Activated naive CD4-positive, alpha-beta T cell treated with anti-CD3 and anti-CD28 coated beads, Interleukin-2, amount 50 U/mL, for 24 hours (primary cell): Measurements from ENCODE around the gene MATN1.
A peak's percentile ranks its signal among the peaks of the same experiment; 100 is the strongest.

Source experiments
- H3K27ac Mint-ChIP-seq: one replicate; pipeline ENCODE4 v1.8.0; 2021; ENCODE audit warnings: mild to moderate bottlenecking, mixed read lengths
- H3K27me3 Mint-ChIP-seq: one replicate; pipeline ENCODE4 v1.8.0; 2021; ENCODE audit warnings: mixed read lengths
- H3K36me3 Mint-ChIP-seq: one replicate; pipeline ENCODE4 v1.8.0; 2021; ENCODE audit warnings: mixed read lengths
- H3K4me1 Mint-ChIP-seq: one replicate; pipeline ENCODE4 v1.8.0; 2021; ENCODE audit warnings: mixed read lengths
- H3K4me3 Mint-ChIP-seq: one replicate; pipeline ENCODE4 v1.8.0; 2021; ENCODE audit warnings: mild to moderate bottlenecking, mixed read lengths
- H3K9me3 Mint-ChIP-seq: one replicate; pipeline ENCODE4 v1.8.0; 2021; ENCODE audit warnings: mixed read lengths

Gene MATN1

GRCh38 chr1:30751830-30752650, 28.7 kb upstream of the MATN1 start:
- Mint-ChIP-seq H3K4me1 (peaks cover 95% of the 10 kb centered on the region), H3K4me3 (peak overlapping the region; percentile 98), H3K27me3 (no peaks in the 10 kb centered on the region), H3K27ac (peak overlapping the region; percentile 99), H3K36me3 (peaks cover 7% of the 10 kb centered on the region), H3K9me3 (no peaks in the 10 kb centered on the region)

- Mint-ChIP-seq H3K9me3 (no peaks in the 10 kb centered on the region), H3K4me1 (peaks cover 97% of the 10 kb centered on the region), H3K27ac (peak overlapping the region; percentile 99), H3K27me3 (no peaks in the 10 kb centered on the region), H3K4me3 (peak overlapping the region; percentile 91), H3K36me3 (peaks cover 12% of the 10 kb centered on the region)
Observed at GRCh38 chr1:30750731-30751291, 27.4 kb upstream of the MATN1 start.

GRCh38 chr1:30749691-30750583, 26.6 kb upstream of the MATN1 start:
- peaks cover 9% of the 10 kb centered on the region for H3K36me3 Mint-ChIP-seq
- H3K9me3 Mint-ChIP-seq = no peaks in the 10 kb centered on the region
- H3K27me3 Mint-ChIP-seq = no peaks in the 10 kb centered on the region
- H3K4me3 Mint-ChIP-seq = peak overlapping the region; percentile 91
- H3K4me1 Mint-ChIP-seq = peaks cover 97% of the 10 kb centered on the region
- peak overlapping the region; percentile 99 for H3K27ac Mint-ChIP-seq

GRCh38 chr1:30748699-30749401, 25.5 kb upstream of the MATN1 start:
- H3K27me3 Mint-ChIP-seq = no peaks in the 10 kb centered on the region
- H3K27ac Mint-ChIP-seq = peak overlapping the region; percentile 99
- H3K4me1 Mint-ChIP-seq = peaks cover 98% of the 10 kb centered on the region
- peak overlapping the region; percentile 91 for H3K4me3 Mint-ChIP-seq
- H3K36me3 Mint-ChIP-seq = peaks cover 9% of the 10 kb centered on the region
- no peaks in the 10 kb centered on the region for H3K9me3 Mint-ChIP-seq

- Mint-ChIP-seq H3K36me3 (peaks cover 9% of the 10 kb centered on the region), H3K27me3 (no peaks in the 10 kb centered on the region), H3K4me3 (peak overlapping the region; percentile 91), H3K4me1 (peaks cover 98% of the 10 kb centered on the region), H3K9me3 (no peaks in the 10 kb centered on the region), H3K27ac (peak overlapping the region; percentile 99)
Observed at GRCh38 chr1:30748098-30748698, 24.8 kb upstream of the MATN1 start.

GRCh38 chr1:30747033-30748008, 23.9 kb upstream of the MATN1 start:
- Mint-ChIP-seq H3K4me1 (peaks cover 98% of the 10 kb centered on the region), H3K36me3 (peaks cover 9% of the 10 kb centered on the region), H3K4me3 (peak overlapping the region; percentile 91), H3K9me3 (no peaks in the 10 kb centered on the region), H3K27me3 (no peaks in the 10 kb centered on the region), H3K27ac (peak overlapping the region; percentile 99)

- peaks cover 9% of the 10 kb centered on the region for H3K36me3 Mint-ChIP-seq
- H3K4me3 Mint-ChIP-seq = peak overlapping the region; percentile 91
- H3K9me3 Mint-ChIP-seq = no peaks in the 10 kb centered on the region
- peak overlapping the region; percentile 99 for H3K27ac Mint-ChIP-seq
- no peaks in the 10 kb centered on the region for H3K27me3 Mint-ChIP-seq
- H3K4me1 Mint-ChIP-seq = peaks cover 99% of the 10 kb centered on the region
Observed at GRCh38 chr1:30746212-30747032, 23.0 kb upstream of the MATN1 start.

- Mint-ChIP-seq H3K4me3 (peak overlapping the region; percentile 71), H3K4me1 (peaks cover 100% of the 10 kb centered on the region), H3K27me3 (no peaks in the 10 kb centered on the region), H3K9me3 (no peaks in the 10 kb centered on the region), H3K27ac (peak overlapping the region; percentile 99), H3K36me3 (peaks cover 9% of the 10 kb centered on the region)
Observed at GRCh38 chr1:30745834-30746208, 22.4 kb upstream of the MATN1 start.

GRCh38 chr1:30745156-30745833, 21.9 kb upstream of the MATN1 start:
- no peaks in the 10 kb centered on the region for H3K9me3 Mint-ChIP-seq
- H3K4me3 Mint-ChIP-seq = peak overlapping the region; percentile 71
- peak overlapping the region; percentile 99 for H3K27ac Mint-ChIP-seq
- H3K4me1 Mint-ChIP-seq = peaks cover 100% of the 10 kb centered on the region
- peaks cover 9% of the 10 kb centered on the region for H3K36me3 Mint-ChIP-seq
- H3K27me3 Mint-ChIP-seq = no peaks in the 10 kb centered on the region

- Mint-ChIP-seq H3K9me3 (no peaks in the 10 kb centered on the region), H3K36me3 (peaks cover 11% of the 10 kb centered on the region), H3K27ac (peak overlapping the region; percentile 89), H3K4me1 (peaks cover 98% of the 10 kb centered on the region), H3K27me3 (no peaks in the 10 kb centered on the region), H3K4me3 (peak overlapping the region; percentile 71)
Observed at GRCh38 chr1:30744060-30744756, 20.8 kb upstream of the MATN1 start.

- H3K4me3 Mint-ChIP-seq = peak overlapping the region; percentile 71
- no peaks in the 10 kb centered on the region for H3K9me3 Mint-ChIP-seq
- peaks cover 98% of the 10 kb centered on the region for H3K4me1 Mint-ChIP-seq
- H3K36me3 Mint-ChIP-seq = peaks cover 13% of the 10 kb centered on the region
- H3K27me3 Mint-ChIP-seq = no peaks in the 10 kb centered on the region
- peak overlapping the region; percentile 89 for H3K27ac Mint-ChIP-seq
Observed at GRCh38 chr1:30743584-30744059, 20.2 kb upstream of the MATN1 start.

GRCh38 chr1:30742963-30743559, 19.7 kb upstream of the MATN1 start:
- Mint-ChIP-seq H3K27ac (peak overlapping the region; percentile 89), H3K4me3 (peak overlapping the region; percentile 71), H3K4me1 (peaks cover 98% of the 10 kb centered on the region), H3K27me3 (no peaks in the 10 kb centered on the region), H3K9me3 (no peaks in the 10 kb centered on the region), H3K36me3 (peaks cover 18% of the 10 kb centered on the region)
